SKM-1 (cell line): ENCODE data around the gene USP17L24.
"Not testable (repeated sequence)": the region's sequence is repeated elsewhere in the genome, so short reads cannot be mapped to it uniquely, and the experiment has no call there.

Source experiments
- DNase-seq: peaks from one replicate; lab custom pipeline; 2025; ENCODE audit not compliant: unreplicated experiment; lab: John Stamatoyannopoulos, UW

USP17L24 gene, protein sequence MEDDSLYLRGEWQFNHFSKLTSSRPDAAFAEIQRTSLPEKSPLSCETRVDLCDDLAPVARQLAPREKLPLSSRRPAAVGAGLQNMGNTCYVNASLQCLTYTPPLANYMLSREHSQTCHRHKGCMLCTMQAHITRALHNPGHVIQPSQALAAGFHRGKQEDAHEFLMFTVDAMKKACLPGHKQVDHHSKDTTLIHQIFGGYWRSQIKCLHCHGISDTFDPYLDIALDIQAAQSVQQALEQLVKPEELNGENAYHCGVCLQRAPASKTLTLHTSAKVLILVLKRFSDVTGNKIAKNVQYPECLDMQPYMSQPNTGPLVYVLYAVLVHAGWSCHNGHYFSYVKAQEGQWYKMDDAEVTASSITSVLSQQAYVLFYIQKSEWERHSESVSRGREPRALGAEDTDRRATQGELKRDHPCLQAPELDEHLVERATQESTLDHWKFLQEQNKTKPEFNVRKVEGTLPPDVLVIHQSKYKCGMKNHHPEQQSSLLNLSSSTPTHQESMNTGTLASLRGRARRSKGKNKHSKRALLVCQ

DNA sequence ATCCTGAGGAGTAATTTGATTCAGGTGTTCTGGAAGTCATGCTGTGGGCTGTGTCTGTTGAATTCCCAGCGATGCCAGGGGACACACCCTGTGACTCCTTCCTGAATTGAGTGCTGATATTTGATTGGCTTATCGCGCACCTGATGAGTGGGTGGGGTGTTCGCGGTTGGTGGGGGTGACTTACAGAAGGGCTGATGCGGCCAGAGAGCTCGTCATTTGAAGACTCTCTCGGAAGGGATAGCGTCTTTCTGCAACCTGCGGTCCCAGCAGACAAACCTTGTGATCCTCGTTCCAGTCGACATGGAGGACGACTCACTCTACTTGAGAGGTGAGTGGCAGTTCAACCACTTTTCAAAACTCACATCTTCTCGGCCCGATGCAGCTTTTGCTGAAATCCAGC lies at the start of gene USP17L24:
Gene USP17L24 (plus strand): TSS at position 301 of the 400 bp plus-strand sequence. CDS start 0 bp downstream, at position 301.
- not testable (repeated sequence) for DNase-seq

DNA sequence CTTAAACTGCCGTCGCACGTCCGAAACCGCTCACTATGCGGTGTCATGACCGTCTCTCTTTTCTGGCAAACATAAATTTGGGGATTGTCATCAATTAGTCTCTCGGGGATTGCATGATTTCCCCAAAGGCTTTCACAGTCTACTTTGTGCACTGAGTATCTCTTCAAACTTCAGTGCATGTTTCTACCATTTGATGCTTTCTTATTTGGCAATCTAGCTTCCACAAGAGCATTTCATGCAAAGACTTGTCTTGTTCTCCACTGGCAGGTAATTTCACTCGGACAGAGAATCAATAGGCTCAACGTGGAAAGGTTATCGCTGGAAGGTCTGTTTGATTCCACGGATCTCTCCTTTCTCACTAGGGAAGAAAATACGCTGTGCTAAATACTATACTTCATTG lies 774 bp upstream of the USP17L24 start:
- DNase-seq, result not testable (repeated sequence)

DNA sequence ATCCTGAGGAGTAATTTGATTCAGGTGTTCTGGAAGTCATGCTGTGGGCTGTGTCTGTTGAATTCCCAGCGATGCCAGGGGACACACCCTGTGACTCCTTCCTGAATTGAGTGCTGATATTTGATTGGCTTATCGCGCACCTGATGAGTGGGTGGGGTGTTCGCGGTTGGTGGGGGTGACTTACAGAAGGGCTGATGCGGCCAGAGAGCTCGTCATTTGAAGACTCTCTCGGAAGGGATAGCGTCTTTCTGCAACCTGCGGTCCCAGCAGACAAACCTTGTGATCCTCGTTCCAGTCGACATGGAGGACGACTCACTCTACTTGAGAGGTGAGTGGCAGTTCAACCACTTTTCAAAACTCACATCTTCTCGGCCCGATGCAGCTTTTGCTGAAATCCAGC lies 4.6 kb downstream of the USP17L24 start, which contains the start of gene USP17L25:
Gene USP17L25 (plus strand): TSS at position 301 of the 400 bp plus-strand sequence. CDS start 0 bp downstream, at position 301.
- not testable (repeated sequence) for DNase-seq

DNA sequence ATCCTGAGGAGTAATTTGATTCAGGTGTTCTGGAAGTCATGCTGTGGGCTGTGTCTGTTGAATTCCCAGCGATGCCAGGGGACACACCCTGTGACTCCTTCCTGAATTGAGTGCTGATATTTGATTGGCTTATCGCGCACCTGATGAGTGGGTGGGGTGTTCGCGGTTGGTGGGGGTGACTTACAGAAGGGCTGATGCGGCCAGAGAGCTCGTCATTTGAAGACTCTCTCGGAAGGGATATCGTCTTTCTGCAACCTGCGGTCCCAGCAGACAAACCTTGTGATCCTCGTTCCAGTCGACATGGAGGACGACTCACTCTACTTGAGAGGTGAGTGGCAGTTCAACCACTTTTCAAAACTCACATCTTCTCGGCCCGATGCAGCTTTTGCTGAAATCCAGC lies 9.4 kb downstream of the USP17L24 start, which contains the start of gene USP17L26:
Gene USP17L26 (plus strand): TSS at position 301 of the 400 bp plus-strand sequence. CDS start 0 bp downstream, at position 301.
- not testable (repeated sequence) for DNase-seq

DNA sequence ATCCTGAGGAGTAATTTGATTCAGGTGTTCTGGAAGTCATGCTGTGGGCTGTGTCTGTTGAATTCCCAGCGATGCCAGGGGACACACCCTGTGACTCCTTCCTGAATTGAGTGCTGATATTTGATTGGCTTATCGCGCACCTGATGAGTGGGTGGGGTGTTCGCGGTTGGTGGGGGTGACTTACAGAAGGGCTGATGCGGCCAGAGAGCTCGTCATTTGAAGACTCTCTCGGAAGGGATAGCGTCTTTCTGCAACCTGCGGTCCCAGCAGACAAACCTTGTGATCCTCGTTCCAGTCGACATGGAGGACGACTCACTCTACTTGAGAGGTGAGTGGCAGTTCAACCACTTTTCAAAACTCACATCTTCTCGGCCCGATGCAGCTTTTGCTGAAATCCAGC lies 14.1 kb downstream of the USP17L24 start, which contains the start of gene USP17L5:
Gene USP17L5 (plus strand): TSS at position 301 of the 400 bp plus-strand sequence. CDS start 0 bp downstream, at position 301.
- DNase-seq, result not testable (repeated sequence)

DNA sequence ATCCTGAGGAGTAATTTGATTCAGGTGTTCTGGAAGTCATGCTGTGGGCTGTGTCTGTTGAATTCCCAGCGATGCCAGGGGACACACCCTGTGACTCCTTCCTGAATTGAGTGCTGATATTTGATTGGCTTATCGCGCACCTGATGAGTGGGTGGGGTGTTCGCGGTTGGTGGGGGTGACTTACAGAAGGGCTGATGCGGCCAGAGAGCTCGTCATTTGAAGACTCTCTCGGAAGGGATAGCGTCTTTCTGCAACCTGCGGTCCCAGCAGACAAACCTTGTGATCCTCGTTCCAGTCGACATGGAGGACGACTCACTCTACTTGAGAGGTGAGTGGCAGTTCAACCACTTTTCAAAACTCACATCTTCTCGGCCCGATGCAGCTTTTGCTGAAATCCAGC lies 18.9 kb downstream of the USP17L24 start, which contains the start of gene USP17L27:
Gene USP17L27 (plus strand): TSS at position 301 of the 400 bp plus-strand sequence. CDS start 0 bp downstream, at position 301.
- DNase-seq, result not testable (repeated sequence)

DNA sequence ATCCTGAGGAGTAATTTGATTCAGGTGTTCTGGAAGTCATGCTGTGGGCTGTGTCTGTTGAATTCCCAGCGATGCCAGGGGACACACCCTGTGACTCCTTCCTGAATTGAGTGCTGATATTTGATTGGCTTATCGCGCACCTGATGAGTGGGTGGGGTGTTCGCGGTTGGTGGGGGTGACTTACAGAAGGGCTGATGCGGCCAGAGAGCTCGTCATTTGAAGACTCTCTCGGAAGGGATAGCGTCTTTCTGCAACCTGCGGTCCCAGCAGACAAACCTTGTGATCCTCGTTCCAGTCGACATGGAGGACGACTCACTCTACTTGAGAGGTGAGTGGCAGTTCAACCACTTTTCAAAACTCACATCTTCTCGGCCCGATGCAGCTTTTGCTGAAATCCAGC lies 23.6 kb downstream of the USP17L24 start, which contains the start of gene USP17L28:
Gene USP17L28 (plus strand): TSS at position 301 of the 400 bp plus-strand sequence. CDS start 0 bp downstream, at position 301.
- not testable (repeated sequence) for DNase-seq

DNA sequence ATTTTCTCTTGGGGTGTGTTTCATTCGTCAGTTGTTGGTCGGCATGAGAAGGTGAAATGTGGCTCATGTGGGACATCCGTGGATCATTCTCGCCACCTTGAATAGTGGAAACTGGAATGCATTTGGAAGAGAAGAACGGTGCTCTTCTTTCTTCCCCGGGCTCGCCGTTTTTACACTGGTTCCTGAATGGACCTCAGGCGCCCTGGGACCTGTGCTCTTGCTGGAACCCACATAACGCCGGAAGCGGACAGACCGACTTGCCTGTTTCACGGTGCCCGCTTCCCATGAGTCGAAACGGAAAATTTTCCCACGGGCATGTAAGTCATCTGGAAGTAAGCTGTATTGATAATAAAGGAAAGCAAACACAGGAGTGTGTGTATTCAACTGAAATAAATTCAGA lies 25.9 kb downstream of the USP17L24 start:
- not testable (repeated sequence) for DNase-seq

DNA sequence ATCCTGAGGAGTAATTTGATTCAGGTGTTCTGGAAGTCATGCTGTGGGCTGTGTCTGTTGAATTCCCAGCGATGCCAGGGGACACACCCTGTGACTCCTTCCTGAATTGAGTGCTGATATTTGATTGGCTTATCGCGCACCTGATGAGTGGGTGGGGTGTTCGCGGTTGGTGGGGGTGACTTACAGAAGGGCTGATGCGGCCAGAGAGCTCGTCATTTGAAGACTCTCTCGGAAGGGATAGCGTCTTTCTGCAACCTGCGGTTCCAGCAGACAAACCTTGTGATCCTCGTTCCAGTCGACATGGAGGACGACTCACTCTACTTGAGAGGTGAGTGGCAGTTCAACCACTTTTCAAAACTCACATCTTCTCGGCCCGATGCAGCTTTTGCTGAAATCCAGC lies 28.4 kb downstream of the USP17L24 start, which contains the start of gene USP17L29:
Gene USP17L29 (plus strand): TSS at position 301 of the 400 bp plus-strand sequence. CDS start 0 bp downstream, at position 301.
- not testable (repeated sequence) for DNase-seq

DNA sequence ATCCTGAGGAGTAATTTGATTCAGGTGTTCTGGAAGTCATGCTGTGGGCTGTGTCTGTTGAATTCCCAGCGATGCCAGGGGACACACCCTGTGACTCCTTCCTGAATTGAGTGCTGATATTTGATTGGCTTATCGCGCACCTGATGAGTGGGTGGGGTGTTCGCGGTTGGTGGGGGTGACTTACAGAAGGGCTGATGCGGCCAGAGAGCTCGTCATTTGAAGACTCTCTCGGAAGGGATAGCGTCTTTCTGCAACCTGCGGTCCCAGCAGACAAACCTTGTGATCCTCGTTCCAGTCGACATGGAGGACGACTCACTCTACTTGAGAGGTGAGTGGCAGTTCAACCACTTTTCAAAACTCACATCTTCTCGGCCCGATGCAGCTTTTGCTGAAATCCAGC lies 37.9 kb downstream of the USP17L24 start, which contains the start of gene USP17L30:
Gene USP17L30 (plus strand): TSS at position 301 of the 400 bp plus-strand sequence. CDS start 0 bp downstream, at position 301.
- not testable (repeated sequence) for DNase-seq
